Smooth muscle cell (in vitro differentiated cells): Measurements from ENCODE around the gene SLFN5. TPM values are rescaled to one million over a fixed set of nuclear protein-coding genes. Genes with fewer than 3 reads are reported as not detected.

Experiments used
- DNase-seq: peaks from one replicate; lab custom pipeline; 2025; ENCODE audit not compliant: unreplicated experiment; lab: John Stamatoyannopoulos, UW
- H2AFZ ChIP-seq: fragments of 200-600 bp; sonication (generic); 2 replicates; pipeline ENCODE4 v1.6.0; 2016; ENCODE audit warnings: antibody characterized with exemption, low read depth, mild to moderate bottlenecking
- H3F3A ChIP-seq: fragments of 200-600 bp; sonication (generic); 2 replicates; pipeline ENCODE4 v1.6.0; 2017; ENCODE audit warnings: antibody characterized with exemption, low read depth
- H3K27ac ChIP-seq: fragments of 200-600 bp; sonication (generic); 2 replicates; pipeline ENCODE4 v1.5.1; 2016; ENCODE audit warnings: low read depth, mild to moderate bottlenecking
- H3K27me3 ChIP-seq: fragments of 200-600 bp; sonication (generic); 2 replicates; pipeline ENCODE4 v1.6.1; 2016; ENCODE audit warnings: low read depth, mild to moderate bottlenecking
- H3K36me3 ChIP-seq: fragments of 200-600 bp; sonication (generic); 2 replicates; pipeline ENCODE4 v1.5.1; 2016; ENCODE audit warnings: low read depth
- H3K4me1 ChIP-seq: fragments of 200-600 bp; sonication (generic); 2 replicates; pipeline ENCODE4 v1.5.1; 2016; ENCODE audit warnings: low read depth
- H3K4me2 ChIP-seq: fragments of 200-600 bp; sonication (generic); 2 replicates; pipeline ENCODE4 v1.6.0; 2016; ENCODE audit warnings: mild to moderate bottlenecking
- H3K4me3 ChIP-seq: fragments of 200-600 bp; sonication (generic); 2 replicates; pipeline ENCODE4 v1.5.1; 2016; ENCODE audit warnings: mild to moderate bottlenecking
- H3K79me2 ChIP-seq: fragments of 200-600 bp; sonication (generic); 2 replicates; pipeline ENCODE4 v1.6.0; 2016; ENCODE audit warnings: low read depth, mild to moderate bottlenecking
- H3K9ac ChIP-seq: fragments of 200-600 bp; sonication (generic); 2 replicates; pipeline ENCODE4 v1.6.0; 2016; ENCODE audit warnings: low read depth
- H3K9me3 ChIP-seq: fragments of 200-600 bp; sonication (generic); replicated peaks from 2 replicates; pipeline ENCODE4 v1.5.1; 2016; ENCODE audit warnings: low read depth
- H4K20me1 ChIP-seq: fragments of 200-600 bp; sonication (generic); 2 replicates; pipeline ENCODE4 v1.6.0; 2016; ENCODE audit warnings: low read depth
- CTCF ChIP-seq: fragments of 200-600 bp; sonication (generic); IDR thresholded peaks from 2 replicates; pipeline ENCODE4 v1.5.1; 2017; ENCODE audit warnings: borderline replicate concordance, mild to moderate bottlenecking, antibody characterized with exemption; ENCODE audit not compliant: insufficient read depth, poor library complexity, severe bottlenecking
- WGBS: methylation state at CpG from one replicate; pipeline ENCODE4 v1.1.7; 2016; ENCODE audit warnings: low lambda C conversion rate; 5-methylcytosine and 5-hydroxymethylcytosine counted together
- polyA plus RNA-seq: library from polyadenylated mRNA; unstranded; fragments of >200 nt; fragmentation: Nextera tagmentation; extraction: Ambion mirVana; gene quantifications from 2 replicates; pipeline ENCODE4 v1.2.1, GENCODE V29; 2016
- total RNA-seq: library from RNA; depleted of rRNA; stranded (reverse); fragments of >200 nt; gene quantifications from 2 replicates; pipeline ENCODE4 v1.2.3, GENCODE V29; 2014

SLFN5 gene
- total and polyA plus RNA-seq, 2 experiments from 2014 or later, result 8.8 to 16.0 TPM

DNA sequence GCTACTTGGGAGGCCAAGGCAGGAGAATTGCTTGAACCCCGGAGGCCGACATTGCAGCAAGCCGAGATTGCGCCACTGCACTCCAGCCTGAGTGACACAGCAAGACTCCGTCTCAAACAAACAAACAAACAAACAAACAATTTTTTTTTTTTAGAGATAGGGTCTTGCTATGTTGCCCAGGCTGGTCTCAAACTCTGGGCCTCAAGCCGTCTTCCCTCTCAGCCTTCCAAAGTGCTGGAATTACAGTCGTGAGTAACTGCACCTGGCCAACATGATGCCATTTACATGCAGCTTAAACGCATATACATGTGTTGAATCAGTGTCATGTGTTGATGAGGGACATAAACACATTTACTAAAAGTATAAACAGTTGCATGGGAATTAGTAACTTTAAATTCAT is 2.0 kb upstream of the SLFN5 start:
- H3K27ac ChIP-seq, result no peak overlapping the region
- no peak overlapping the region for H3K4me3 ChIP-seq
- H2AFZ ChIP-seq, result no peak overlapping the region
- no peak overlapping the region for H3K9ac ChIP-seq
- peaks cover 11% of the 10 kb centered on the region for H3K79me2 ChIP-seq
- no peak overlapping the region for H3K4me2 ChIP-seq
- no peaks in the 10 kb centered on the region for H3K9me3 ChIP-seq
- no peaks in the 10 kb centered on the region for H3F3A ChIP-seq
- peaks cover 19% of the 10 kb centered on the region for H3K4me1 ChIP-seq
- no peaks in the 10 kb centered on the region for H3K27me3 ChIP-seq
- H4K20me1 ChIP-seq, result peaks cover 11% of the 10 kb centered on the region
- no peaks in the 10 kb centered on the region for H3K36me3 ChIP-seq
- no peak for TF ChIP-seq CTCF
- DNase-seq, result no peak
- WGBS, result 97% methylated on average over 8 of the region's 8 CpGs

DNA sequence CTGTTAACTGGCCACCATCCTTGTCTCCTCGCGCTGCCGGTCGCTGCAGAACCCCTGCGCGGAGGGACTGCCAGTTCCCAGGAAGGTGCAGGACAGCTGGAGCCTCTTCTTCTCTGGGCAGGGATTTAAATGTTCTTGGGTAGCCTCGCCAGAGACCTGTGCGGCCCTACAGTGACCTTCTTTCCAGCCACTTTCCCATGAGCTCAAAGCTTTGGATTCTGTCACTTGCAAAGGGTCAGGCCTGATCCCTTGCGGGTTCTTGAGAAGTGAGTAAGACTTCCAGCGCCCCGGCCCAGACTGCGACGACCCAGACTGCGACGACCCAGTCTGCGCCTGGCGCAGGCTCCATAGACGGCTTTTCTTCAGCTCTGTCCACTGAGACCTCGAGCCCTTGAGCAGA is 1.4 kb upstream of the SLFN5 start:
- DNase-seq, result no peak
- no peak overlapping the region for H3K27ac ChIP-seq
- no peaks in the 10 kb centered on the region for H3F3A ChIP-seq
- H4K20me1 ChIP-seq, result peaks cover 18% of the 10 kb centered on the region
- H3K27me3 ChIP-seq, result no peaks in the 10 kb centered on the region
- no peak for TF ChIP-seq CTCF
- 89% methylated on average over 19 of the region's 19 CpGs for WGBS
- no peaks in the 10 kb centered on the region for H3K9me3 ChIP-seq
- peak overlapping the region; percentile 88 for H3K4me3 ChIP-seq
- peak overlapping the region; percentile 94 for H3K4me2 ChIP-seq
- H3K9ac ChIP-seq, result no peak overlapping the region
- H3K79me2 ChIP-seq, result peaks cover 17% of the 10 kb centered on the region
- no peaks in the 10 kb centered on the region for H3K36me3 ChIP-seq
- H3K4me1 ChIP-seq, result peaks cover 19% of the 10 kb centered on the region
- no peak overlapping the region for H2AFZ ChIP-seq

DNA sequence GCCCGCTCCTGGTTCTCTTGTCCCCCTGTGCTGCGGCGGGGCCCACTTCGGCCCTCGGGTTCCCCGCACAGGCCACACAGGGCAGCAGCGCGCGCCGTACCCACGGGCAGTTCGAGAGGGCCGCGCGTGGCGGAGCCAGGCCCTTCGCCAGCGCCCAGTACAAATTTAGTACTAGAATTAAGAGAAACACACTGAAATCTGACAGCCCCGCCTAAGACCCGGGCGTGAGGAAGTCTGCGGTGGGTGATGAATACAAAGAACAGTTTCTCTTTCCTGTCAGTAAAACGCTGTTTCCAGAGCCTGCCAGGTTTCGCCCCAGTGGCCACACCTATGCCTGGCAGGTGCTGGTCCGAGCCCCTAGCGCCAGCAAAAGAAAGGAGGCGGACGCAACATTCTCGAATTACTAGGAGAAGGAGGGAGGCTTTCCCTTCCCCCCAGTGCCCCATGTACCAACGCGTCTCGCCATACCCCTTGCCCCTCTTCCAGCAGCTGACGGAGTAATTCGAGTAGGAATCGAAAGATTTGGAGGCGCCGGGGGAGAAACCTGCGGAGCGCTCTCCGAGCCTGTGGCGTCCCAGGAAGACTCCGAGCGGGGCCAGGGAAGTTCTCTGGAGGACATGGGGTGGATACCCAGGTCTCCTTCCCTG is 591 bp upstream of the SLFN5 start:
- Histone ChIP-seq H3K9me3 (no peaks in the 10 kb centered on the region), H3F3A (no peaks in the 10 kb centered on the region), H3K4me3 (peak overlapping the region; percentile 88), H3K9ac (peak overlapping the region; percentile 93), H4K20me1 (peaks cover 25% of the 10 kb centered on the region), H3K79me2 (peaks cover 22% of the 10 kb centered on the region), H2AFZ (peak overlapping the region; percentile 87), H3K4me1 (peaks cover 19% of the 10 kb centered on the region), H3K27ac (peak overlapping the region; percentile 95), H3K27me3 (no peaks in the 10 kb centered on the region), H3K4me2 (peak overlapping the region; percentile 94), H3K36me3 (no peaks in the 10 kb centered on the region)
- TF ChIP-seq CTCF, result peak; percentile 5
- no peak for DNase-seq
- WGBS, result 4% methylated on average over 43 of the region's 43 CpGs
